WI38 (cell line): Measurements from ENCODE around the gene REN.

Source experiments
- H3K4me3 ChIP-seq: 2 replicates; pipeline ENCODE4 v1.5.1; 2011; ENCODE audit warnings: low read depth, mild to moderate bottlenecking, control low read depth, low read length
- CTCF ChIP-seq: IDR thresholded peaks from 2 replicates; pipeline ENCODE4 v1.5.1; 2012; ENCODE audit warnings: low read depth, mild to moderate bottlenecking, control low read depth, low read length

Gene REN

GRCh38 chr1:204167730-204168129 is 1.6 kb upstream of the REN start:
- no peak for TF ChIP-seq CTCF
- H3K4me3 ChIP-seq = no peak overlapping the region

- peak; percentile 99 for TF ChIP-seq CTCF
- no peak overlapping the region for H3K4me3 ChIP-seq
These were observed 3.6 kb downstream of the REN start for GRCh38 chr1:204162494-204163074.

GRCh38 chr1:204161609-204162493 is 4.3 kb downstream of the REN start:
- no peak overlapping the region for H3K4me3 ChIP-seq
- TF ChIP-seq CTCF = no peak

- H3K4me3 ChIP-seq = no peak overlapping the region
- TF ChIP-seq CTCF = no peak
These were observed 8.2 kb downstream of the REN start for GRCh38 chr1:204157962-204158361.

GRCh38 chr1:204155881-204156280 is 10.3 kb downstream of the REN start:
- no peak overlapping the region for H3K4me3 ChIP-seq
- no peak for TF ChIP-seq CTCF

GRCh38 chr1:204154568-204155255 is 11.4 kb downstream of the REN start:
- H3K4me3 ChIP-seq = no peak overlapping the region
- no peak for TF ChIP-seq CTCF

- no peak for TF ChIP-seq CTCF
- no peak overlapping the region for H3K4me3 ChIP-seq
These were observed 12.5 kb downstream of the REN start for GRCh38 chr1:204153667-204154066.
